Keratinocyte (primary cell): ENCODE data around the gene ITGB6. TPM values are rescaled to one million over a fixed set of nuclear protein-coding genes. Genes with fewer than 3 reads are reported as not detected.

Experiments
- DNase-seq: peaks from one replicate; pipeline ENCODE4 v3.0.0-alpha.2; 2011; ENCODE audit warnings: low read depth, missing footprints, low spot score
- FAIRE-seq: peaks from 2 replicates; lab custom pipeline; 2011; peaks lifted over from hg19 to GRCh38; lab: Jason Lieb, UNC
- H2AFZ ChIP-seq: 2 replicates; pipeline ENCODE4 v1.6.0; 2012; ENCODE audit warnings: low read length, control low read depth, inconsistent platforms; ENCODE audit not compliant: control insufficient read depth
- H3K27ac ChIP-seq: 2 replicates; pipeline ENCODE4 v1.5.1; 2011; ENCODE audit warnings: low read length; ENCODE audit not compliant: control insufficient read depth, insufficient read depth
- H3K27me3 ChIP-seq: 3 replicates; pipeline ENCODE4 v1.6.0; 2011; ENCODE audit warnings: low read length; ENCODE audit not compliant: control insufficient read depth, insufficient read depth; ENCODE audit errors: extremely low read depth
- H3K36me3 ChIP-seq, 2 experiments: 2 replicates in 1 of 2; 3 replicates in 1 of 2; pipeline ENCODE4 v1.5.1; 2011; ENCODE audit warnings: low read length in 2 of 2, mild to moderate bottlenecking in 1 of 2; ENCODE audit not compliant: control insufficient read depth in 2 of 2, insufficient read depth in 2 of 2; ENCODE audit errors: extremely low read depth in 1 of 2
- H3K4me1 ChIP-seq: 3 replicates; pipeline ENCODE4 v1.5.1; 2011; ENCODE audit warnings: low read length; ENCODE audit not compliant: control insufficient read depth, insufficient read depth; ENCODE audit errors: extremely low read depth
- H3K4me2 ChIP-seq: 3 replicates; pipeline ENCODE4 v1.6.0; 2011; ENCODE audit warnings: low read depth, low read length; ENCODE audit not compliant: control insufficient read depth, insufficient read depth; ENCODE audit errors: extremely low read depth
- H3K4me3 ChIP-seq, 3 experiments: fragments of 200-600 bp in 1 of 3; sonication (generic) in 1 of 3; 2 replicates in 2 of 3; 3 replicates in 1 of 3; pipeline ENCODE4 v1.5.1; 2011 to 2016; ENCODE audit warnings: low read length in 3 of 3, mild to moderate bottlenecking in 3 of 3, control low read depth in 2 of 3, inconsistent platforms in 1 of 3, low read depth in 1 of 3, mixed read lengths in 1 of 3, mixed run types in 1 of 3, moderate library complexity in 1 of 3; ENCODE audit not compliant: control insufficient read depth in 2 of 3, insufficient read depth in 2 of 3; ENCODE audit errors: extremely low read depth in 1 of 3
- H3K79me2 ChIP-seq: 2 replicates; pipeline ENCODE4 v1.6.0; 2012; ENCODE audit warnings: low read length; ENCODE audit not compliant: control insufficient read depth, insufficient read depth
- H3K9ac ChIP-seq: 3 replicates; pipeline ENCODE4 v1.6.0; 2011; ENCODE audit warnings: low read length; ENCODE audit not compliant: control insufficient read depth, insufficient read depth; ENCODE audit errors: extremely low read depth
- H3K9me1 ChIP-seq: 3 replicates; pipeline ENCODE4 v1.6.0; 2011; ENCODE audit warnings: low read length; ENCODE audit not compliant: control insufficient read depth, insufficient read depth; ENCODE audit errors: extremely low read depth
- H3K9me3 ChIP-seq: 2 replicates; pipeline ENCODE4 v1.5.1; 2012; ENCODE audit warnings: low read depth, low read length; ENCODE audit not compliant: control insufficient read depth
- H4K20me1 ChIP-seq: 3 replicates; pipeline ENCODE4 v1.6.0; 2011; ENCODE audit warnings: low read length; ENCODE audit not compliant: control insufficient read depth, insufficient read depth; ENCODE audit errors: extremely low read depth
- EZH2 ChIP-seq: IDR thresholded peaks from one replicate; pipeline ENCODE4 v1.6.1; 2012; ENCODE audit warnings: inconsistent platforms, mild to moderate bottlenecking, low read length, moderate library complexity
- dilution Hi-C: fragments of 300-500 bp; cut with MboI; formaldehyde crosslinking; loops from one replicate; pipeline ENCODE4 v1.7.0; 2020; ENCODE audit warnings: low sequenced_read_pairs; ENCODE audit not compliant: extremely low pct_ligation_motif_present
- polyA plus RNA-seq, 5 experiments: library from polyadenylated mRNA; depleted of rRNA in 3 of 5; stranded (reverse) in 3 of 5; stranded (forward) in 1 of 5; unstranded in 1 of 5; fragments of >200 nt; gene quantifications; 1 replicate in 1 of 5; 2 replicates in 3 of 5; 3 replicates in 1 of 5; pipeline versions ENCODE4 v1.2.1 to v1.2.3, GENCODE V29; 2011 to 2012; ENCODE audit warnings: missing spikeins in 2 of 5, low read depth in 1 of 5, low replicate concordance in 1 of 5
- TF ChIP-seq, protein P1 (sequence below), 3 experiments: IDR thresholded peaks in 1 of 3; conservative IDR thresholded peaks in 1 of 3; optimal IDR thresholded peaks in 1 of 3; 2 replicates in 2 of 3; 3 replicates in 1 of 3; pipeline versions ENCODE3 to v1.5.1; 2011; ENCODE audit warnings: low read length in 3 of 3, mild to moderate bottlenecking in 3 of 3, moderate library complexity in 2 of 3, control low read depth in 1 of 3, inconsistent platforms in 1 of 3; ENCODE audit not compliant: insufficient read depth in 2 of 3; ENCODE audit errors: extremely low read depth in 1 of 3

Gene ITGB6
- polyA plus RNA-seq, 1 donor (not counting 4 experiments of a cell fraction or from before 2014, with no cell fraction given) = 183 TPM

DNA sequence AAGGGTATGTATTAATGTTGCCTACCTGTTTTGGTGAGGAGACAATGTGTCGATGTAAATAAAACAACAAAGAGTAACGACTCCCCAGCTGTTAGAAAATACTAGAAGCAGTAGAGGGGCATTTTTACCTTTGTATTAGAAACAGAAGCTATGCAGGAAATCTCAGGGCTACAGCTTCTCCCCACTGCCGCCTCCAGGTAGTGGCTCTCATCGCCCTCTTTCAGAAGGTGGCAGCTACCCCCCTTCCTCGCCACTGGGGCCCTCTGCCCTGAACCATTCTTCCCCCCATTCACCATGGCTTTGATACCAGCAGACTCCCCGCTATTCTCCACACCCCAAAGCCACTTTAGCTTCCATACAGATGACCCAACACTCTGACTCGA, 144.4 kb downstream of the ITGB6 start:
- Histone ChIP-seq H3K79me2 (peaks cover 2% of the 10 kb centered on the region), H3K27ac (no peak overlapping the region), H3K4me1 (peaks cover 17% of the 10 kb centered on the region), H3K4me3 (no peak overlapping the region), H3K9ac (no peak overlapping the region), H3K9me3 (no peaks in the 10 kb centered on the region), H3K9me1 (no peaks in the 10 kb centered on the region), H2AFZ (no peak overlapping the region), H3K36me3 (peaks cover 0 to 3% of the 10 kb centered on the region in 2 experiments), H3K4me2 (no peak overlapping the region), H4K20me1 (no peaks in the 10 kb centered on the region), H3K27me3 (no peaks in the 10 kb centered on the region)
- TF ChIP-seq EZH2 = no peak
- TF ChIP-seq, protein P1, sequence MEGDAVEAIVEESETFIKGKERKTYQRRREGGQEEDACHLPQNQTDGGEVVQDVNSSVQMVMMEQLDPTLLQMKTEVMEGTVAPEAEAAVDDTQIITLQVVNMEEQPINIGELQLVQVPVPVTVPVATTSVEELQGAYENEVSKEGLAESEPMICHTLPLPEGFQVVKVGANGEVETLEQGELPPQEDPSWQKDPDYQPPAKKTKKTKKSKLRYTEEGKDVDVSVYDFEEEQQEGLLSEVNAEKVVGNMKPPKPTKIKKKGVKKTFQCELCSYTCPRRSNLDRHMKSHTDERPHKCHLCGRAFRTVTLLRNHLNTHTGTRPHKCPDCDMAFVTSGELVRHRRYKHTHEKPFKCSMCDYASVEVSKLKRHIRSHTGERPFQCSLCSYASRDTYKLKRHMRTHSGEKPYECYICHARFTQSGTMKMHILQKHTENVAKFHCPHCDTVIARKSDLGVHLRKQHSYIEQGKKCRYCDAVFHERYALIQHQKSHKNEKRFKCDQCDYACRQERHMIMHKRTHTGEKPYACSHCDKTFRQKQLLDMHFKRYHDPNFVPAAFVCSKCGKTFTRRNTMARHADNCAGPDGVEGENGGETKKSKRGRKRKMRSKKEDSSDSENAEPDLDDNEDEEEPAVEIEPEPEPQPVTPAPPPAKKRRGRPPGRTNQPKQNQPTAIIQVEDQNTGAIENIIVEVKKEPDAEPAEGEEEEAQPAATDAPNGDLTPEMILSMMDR (optimal IDR thresholded peaks at IDR 0.05 in 1 of 3, IDR thresholded peaks at IDR 0.05 in 1 of 3, conservative IDR thresholded peaks at IDR 0.05 in 1 of 3; ENCODE audit: extremely low read depth in 1 of 3, insufficient read depth in 2 of 3, low read length in 3 of 3) = no peak
- DNase-seq = no peak
- no peak for FAIRE-seq
- dilution Hi-C loops = no loop called here

DNA sequence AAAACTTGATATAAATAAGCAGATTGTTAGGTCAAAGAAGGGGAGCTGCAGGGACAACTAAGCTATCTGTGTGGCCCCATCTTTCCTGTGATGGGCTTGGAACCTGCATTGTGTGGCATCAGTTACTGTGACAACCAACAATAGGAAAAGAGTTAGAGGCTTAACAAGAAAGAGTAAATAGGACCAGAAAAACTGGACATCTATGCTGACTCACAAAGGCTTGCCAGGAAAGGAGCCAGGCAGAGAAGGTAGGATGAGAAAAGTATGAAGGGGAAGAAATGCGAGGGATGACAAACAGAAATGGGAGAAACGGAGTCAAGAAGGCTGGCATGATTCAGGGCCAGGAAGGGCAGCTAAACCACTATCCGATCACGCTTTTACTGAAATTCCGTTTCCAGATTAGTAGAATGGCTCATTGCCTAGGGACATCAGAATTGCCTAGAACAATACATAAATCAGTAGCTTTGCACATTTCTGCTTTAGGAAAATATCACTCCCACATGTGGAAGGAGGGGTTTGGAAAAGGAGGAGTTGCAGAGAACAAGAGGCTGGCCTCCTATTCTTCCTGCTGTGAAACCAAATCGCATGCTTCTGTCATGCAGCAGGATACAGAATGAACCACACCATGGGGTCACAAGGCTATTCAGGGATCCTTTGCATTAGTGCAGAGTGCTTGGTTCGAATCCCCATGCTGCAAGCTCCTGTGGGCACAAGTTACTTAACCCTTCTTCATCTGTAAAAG, 144.9 kb downstream of the ITGB6 start:
- H3K9me1 ChIP-seq = no peaks in the 10 kb centered on the region
- peaks cover 15% of the 10 kb centered on the region for H3K4me1 ChIP-seq
- H3K79me2 ChIP-seq = peaks cover 2% of the 10 kb centered on the region
- no peaks in the 10 kb centered on the region for H3K27me3 ChIP-seq
- dilution Hi-C loops = no loop called here
- TF ChIP-seq EZH2 = no peak
- TF ChIP-seq, protein P1 (optimal IDR thresholded peaks at IDR 0.05 in 1 of 3, IDR thresholded peaks at IDR 0.05 in 1 of 3, conservative IDR thresholded peaks at IDR 0.05 in 1 of 3; ENCODE audit: extremely low read depth in 1 of 3, insufficient read depth in 2 of 3, low read length in 3 of 3) = no peak
- H3K4me3 ChIP-seq = no peak overlapping the region
- FAIRE-seq = no peak
- no peaks in the 10 kb centered on the region for H4K20me1 ChIP-seq
- no peak for DNase-seq
- H3K4me2 ChIP-seq = no peak overlapping the region
- no peak overlapping the region for H3K9ac ChIP-seq
- no peaks in the 10 kb centered on the region for H3K9me3 ChIP-seq
- peaks cover 0 to 3% of the 10 kb centered on the region in 2 experiments for H3K36me3 ChIP-seq
- no peak overlapping the region for H3K27ac ChIP-seq
- H2AFZ ChIP-seq = no peak overlapping the region
